Fibroblast of peridontal ligament (primary cell): ENCODE measurements around the gene ZMYND19.
A peak's percentile ranks its signal among the peaks of the same experiment; 100 is the strongest.
"Not testable (repeated sequence)": the region's sequence is repeated elsewhere in the genome, so short reads cannot be mapped to it uniquely, and the experiment has no call there.

ENCODE experiments used
- DNase-seq: peaks from one replicate; pipeline ENCODE4 v3.0.0-alpha.2; 2010; ENCODE audit errors: extremely low read depth

Gene ZMYND19

GRCh38 chr9:137589441-137590122 is 730 bp downstream of the ZMYND19 start:
- DNase-seq, result peak; percentile 6

GRCh38 chr9:137588891-137589290 is 1.4 kb downstream of the ZMYND19 start:
- peak; percentile 43 for DNase-seq

GRCh38 chr9:137588311-137588710 is 2.0 kb downstream of the ZMYND19 start:
- no peak for DNase-seq

GRCh38 chr9:137586854-137587253 is 3.5 kb downstream of the ZMYND19 start:
- no peak for DNase-seq

- no peak for DNase-seq
Observed at GRCh38 chr9:137583957-137584356, 6.4 kb downstream of the ZMYND19 start.

- DNase-seq, result no peak
Observed at GRCh38 chr9:137583347-137583746, 7.0 kb downstream of the ZMYND19 start.

GRCh38 chr9:137582286-137582860 is 7.9 kb downstream of the ZMYND19 start:
- peak; percentile 9 for DNase-seq

- no peak for DNase-seq
Observed at GRCh38 chr9:137581361-137582285, 8.7 kb downstream of the ZMYND19 start.

GRCh38 chr9:137580954-137581322 is 9.4 kb downstream of the ZMYND19 start:
- DNase-seq, result no peak

GRCh38 chr9:137580209-137580953 is 9.9 kb downstream of the ZMYND19 start:
- DNase-seq, result no peak

- DNase-seq, result no peak
Observed at GRCh38 chr9:137579259-137579604, 11.1 kb downstream of the ZMYND19 start.

GRCh38 chr9:137578518-137579258 is 11.6 kb downstream of the ZMYND19 start, which contains the start of gene DPH7:
DPH7 (minus strand) TSS chr9:137578925; CDS start chr9:137578777, 148 bp downstream.
- DNase-seq, result peak; percentile 80

- DNase-seq, result no peak
Observed at GRCh38 chr9:137575716-137576411, 14.4 kb downstream of the ZMYND19 start.

GRCh38 chr9:137575364-137575715 is 15.0 kb downstream of the ZMYND19 start:
- DNase-seq, result no peak

- no peak for DNase-seq
Observed at GRCh38 chr9:137574192-137574591, 16.1 kb downstream of the ZMYND19 start.

GRCh38 chr9:137570566-137570965 is 19.7 kb downstream of the ZMYND19 start:
- DNase-seq, result no peak

GRCh38 chr9:137569609-137570203 is 20.6 kb downstream of the ZMYND19 start:
- DNase-seq, result no peak

GRCh38 chr9:137568445-137568844 is 21.9 kb downstream of the ZMYND19 start:
- DNase-seq, result not testable (repeated sequence)

GRCh38 chr9:137564817-137565411 is 25.4 kb downstream of the ZMYND19 start:
- no peak for DNase-seq

GRCh38 chr9:137564134-137564533 is 26.2 kb downstream of the ZMYND19 start:
- no peak for DNase-seq
